ENCODE data around the gene PTPRD. TPM values are rescaled to one million over a fixed set of nuclear protein-coding genes. Genes with fewer than 3 reads are reported as not detected.

The PTPRD gene
- total RNA-seq, 1 experiment from 2014 or later = 0.02 TPM

- no peak for TF ChIP-seq FOSL1 (IDR thresholded peaks at IDR 0.05; ENCODE audit: low read depth)
- Histone ChIP-seq H4K20me1 (ENCODE audit: insufficient read depth) (no peaks in the 10 kb centered on the region), H3K9ac (ENCODE audit: low read length) (no peak overlapping the region), H3K9me2 (ENCODE audit: insufficient read depth) (no peaks in the 10 kb centered on the region), H3K79me2 (ENCODE audit: insufficient read depth, low read length) (no peaks in the 10 kb centered on the region), H3K4me2 (ENCODE audit: low read length) (no peak overlapping the region), H3K36me3 (ENCODE audit: control insufficient read depth in 1 of 2, insufficient read depth in 2 of 2, low read length in 2 of 2) (no peaks in the 10 kb centered on the region), H2AFZ (ENCODE audit: low read depth, low read length, poor library complexity, severe bottlenecking) (no peak overlapping the region), H3K4me1 (ENCODE audit: control insufficient read depth in 1 of 2, insufficient read depth in 2 of 2, low read length in 2 of 2) (no peaks in the 10 kb centered on the region), H3K27me3 (ENCODE audit: insufficient read depth, low read length) (no peaks in the 10 kb centered on the region), H3K4me3 (replicated peaks in 1 of 2; ENCODE audit: low read depth in 1 of 2, low read length in 2 of 2) (no peak overlapping the region), H3K9me3 (ENCODE audit: control insufficient read depth in 1 of 2, insufficient read depth in 1 of 2, low read depth in 1 of 2, low read length in 2 of 2) (peaks cover 14 to 24% of the 10 kb centered on the region in 2 experiments; a peak in 2 of 4 replicates), H3K27ac (ENCODE audit: low read depth, low read length) (no peak overlapping the region)
- ChIA-PET CTCF (no interaction called here), POLR2A (no interaction called here), RAD21 (ENCODE audit: low non-redundant PET in 1 of 2, low total read pairs in 2 of 2, uncharacterized antibody in 2 of 2, unreplicated experiment in 2 of 2) (no interaction called here)
- intact Hi-C loops (cut with micrococcal nuclease) = no loop called here
- no TSS peak for BruUV-seq (replicated peaks)
- no peak for ATAC-seq
- no peak for DNase-seq (ENCODE audit: low read depth, low spot score)
Observed at GRCh38 chr9:8660383-8660782, 1952.4 kb downstream of the PTPRD start.

DNA sequence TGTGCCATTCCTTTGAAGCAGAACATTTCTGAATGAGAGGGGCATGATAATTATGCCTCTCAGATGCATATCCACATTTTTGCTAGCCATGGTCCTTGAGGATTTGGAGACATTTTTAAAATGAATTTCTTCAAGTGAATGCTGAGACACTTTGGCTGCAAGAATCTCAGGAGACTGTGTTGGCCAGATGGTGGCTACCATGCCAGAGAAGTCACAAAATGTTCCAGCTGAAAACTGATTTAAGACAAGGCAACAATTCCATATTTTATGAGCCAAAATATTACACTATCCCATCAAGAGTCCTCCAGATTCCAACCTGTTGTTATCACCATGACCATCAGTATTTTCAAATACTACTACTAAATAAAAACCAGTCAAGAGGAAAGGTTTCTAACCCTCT is 1953.7 kb downstream of the PTPRD start:
- POLR2A ChIA-PET = no interaction called here
- Histone ChIP-seq H3K4me1 (ENCODE audit: control insufficient read depth in 1 of 2, insufficient read depth in 2 of 2, low read length in 2 of 2) (no peaks in the 10 kb centered on the region), H3K9ac (ENCODE audit: low read length) (no peak overlapping the region), H3K27ac (ENCODE audit: low read depth, low read length) (no peak overlapping the region), H3K4me2 (ENCODE audit: low read length) (no peak overlapping the region), H3K9me3 (ENCODE audit: control insufficient read depth in 1 of 2, insufficient read depth in 1 of 2, low read depth in 1 of 2, low read length in 2 of 2) (peaks cover 14 to 24% of the 10 kb centered on the region in 2 experiments; a peak in 2 of 4 replicates), H3K4me3 (replicated peaks in 1 of 2; ENCODE audit: low read depth in 1 of 2, low read length in 2 of 2) (no peak overlapping the region), H4K20me1 (ENCODE audit: insufficient read depth) (no peaks in the 10 kb centered on the region), H3K79me2 (ENCODE audit: insufficient read depth, low read length) (no peaks in the 10 kb centered on the region), H2AFZ (ENCODE audit: low read depth, low read length, poor library complexity, severe bottlenecking) (no peak overlapping the region), H3K9me2 (ENCODE audit: insufficient read depth) (no peaks in the 10 kb centered on the region), H3K36me3 (ENCODE audit: control insufficient read depth in 1 of 2, insufficient read depth in 2 of 2, low read length in 2 of 2) (no peaks in the 10 kb centered on the region), H3K27me3 (ENCODE audit: insufficient read depth, low read length) (no peaks in the 10 kb centered on the region)
- intact Hi-C loops (cut with micrococcal nuclease) = no loop called here
- DNase-seq (ENCODE audit: low read depth, low spot score) (no peak), ATAC-seq (no peak)
- no TSS peak for BruUV-seq (replicated peaks)
- RAD21 ChIA-PET (ENCODE audit: low non-redundant PET in 1 of 2, low total read pairs in 2 of 2, uncharacterized antibody in 2 of 2, unreplicated experiment in 2 of 2) = no interaction called here
- CTCF ChIA-PET = no interaction called here
- TF ChIP-seq, protein P1, sequence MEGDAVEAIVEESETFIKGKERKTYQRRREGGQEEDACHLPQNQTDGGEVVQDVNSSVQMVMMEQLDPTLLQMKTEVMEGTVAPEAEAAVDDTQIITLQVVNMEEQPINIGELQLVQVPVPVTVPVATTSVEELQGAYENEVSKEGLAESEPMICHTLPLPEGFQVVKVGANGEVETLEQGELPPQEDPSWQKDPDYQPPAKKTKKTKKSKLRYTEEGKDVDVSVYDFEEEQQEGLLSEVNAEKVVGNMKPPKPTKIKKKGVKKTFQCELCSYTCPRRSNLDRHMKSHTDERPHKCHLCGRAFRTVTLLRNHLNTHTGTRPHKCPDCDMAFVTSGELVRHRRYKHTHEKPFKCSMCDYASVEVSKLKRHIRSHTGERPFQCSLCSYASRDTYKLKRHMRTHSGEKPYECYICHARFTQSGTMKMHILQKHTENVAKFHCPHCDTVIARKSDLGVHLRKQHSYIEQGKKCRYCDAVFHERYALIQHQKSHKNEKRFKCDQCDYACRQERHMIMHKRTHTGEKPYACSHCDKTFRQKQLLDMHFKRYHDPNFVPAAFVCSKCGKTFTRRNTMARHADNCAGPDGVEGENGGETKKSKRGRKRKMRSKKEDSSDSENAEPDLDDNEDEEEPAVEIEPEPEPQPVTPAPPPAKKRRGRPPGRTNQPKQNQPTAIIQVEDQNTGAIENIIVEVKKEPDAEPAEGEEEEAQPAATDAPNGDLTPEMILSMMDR (IDR thresholded peaks at IDR 0.05 in 2 of 3, conservative IDR thresholded peaks at IDR 0.05 in 1 of 3; ENCODE audit: borderline replicate concordance in 1 of 3, insufficient read depth in 1 of 3, low read depth in 2 of 3, low read length in 2 of 3) = no peak
- TF ChIP-seq YY1 (IDR thresholded peaks at IDR 0.05; ENCODE audit: extremely low read depth, insufficient replicate concordance, low read depth, low read length) (no peak), ZNF274 (IDR thresholded peaks at IDR 0.05; ENCODE audit: low read depth, low read length) (no peak), SP1 (IDR thresholded peaks at IDR 0.05; ENCODE audit: low read depth) (no peak), EGR1 (IDR thresholded peaks at IDR 0.05; ENCODE audit: low read depth) (no peak), ELF1 (IDR thresholded peaks at IDR 0.05; ENCODE audit: borderline replicate concordance, low read depth) (no peak), ATF3 (IDR thresholded peaks at IDR 0.05) (no peak), EZH2 (IDR thresholded peaks at IDR 0.05) (no peak), CEBPB (IDR thresholded peaks at IDR 0.05; ENCODE audit: low read depth) (no peak), FOSL1 (IDR thresholded peaks at IDR 0.05; ENCODE audit: low read depth) (no peak), JUND (IDR thresholded peaks at IDR 0.05) (no peak), ZFX (IDR thresholded peaks at IDR 0.05) (no peak), POLR2AphosphoS5 (IDR thresholded peaks at IDR 0.05; ENCODE audit: low read depth, low read length) (no peak), CBX3 (IDR thresholded peaks at IDR 0.05; ENCODE audit: low read depth) (no peak), POLR2A (IDR thresholded peaks at IDR 0.05; ENCODE audit: borderline replicate concordance, extremely low read depth, insufficient read depth, insufficient read length) (no peak)
- TF ChIP-seq, protein P2, sequence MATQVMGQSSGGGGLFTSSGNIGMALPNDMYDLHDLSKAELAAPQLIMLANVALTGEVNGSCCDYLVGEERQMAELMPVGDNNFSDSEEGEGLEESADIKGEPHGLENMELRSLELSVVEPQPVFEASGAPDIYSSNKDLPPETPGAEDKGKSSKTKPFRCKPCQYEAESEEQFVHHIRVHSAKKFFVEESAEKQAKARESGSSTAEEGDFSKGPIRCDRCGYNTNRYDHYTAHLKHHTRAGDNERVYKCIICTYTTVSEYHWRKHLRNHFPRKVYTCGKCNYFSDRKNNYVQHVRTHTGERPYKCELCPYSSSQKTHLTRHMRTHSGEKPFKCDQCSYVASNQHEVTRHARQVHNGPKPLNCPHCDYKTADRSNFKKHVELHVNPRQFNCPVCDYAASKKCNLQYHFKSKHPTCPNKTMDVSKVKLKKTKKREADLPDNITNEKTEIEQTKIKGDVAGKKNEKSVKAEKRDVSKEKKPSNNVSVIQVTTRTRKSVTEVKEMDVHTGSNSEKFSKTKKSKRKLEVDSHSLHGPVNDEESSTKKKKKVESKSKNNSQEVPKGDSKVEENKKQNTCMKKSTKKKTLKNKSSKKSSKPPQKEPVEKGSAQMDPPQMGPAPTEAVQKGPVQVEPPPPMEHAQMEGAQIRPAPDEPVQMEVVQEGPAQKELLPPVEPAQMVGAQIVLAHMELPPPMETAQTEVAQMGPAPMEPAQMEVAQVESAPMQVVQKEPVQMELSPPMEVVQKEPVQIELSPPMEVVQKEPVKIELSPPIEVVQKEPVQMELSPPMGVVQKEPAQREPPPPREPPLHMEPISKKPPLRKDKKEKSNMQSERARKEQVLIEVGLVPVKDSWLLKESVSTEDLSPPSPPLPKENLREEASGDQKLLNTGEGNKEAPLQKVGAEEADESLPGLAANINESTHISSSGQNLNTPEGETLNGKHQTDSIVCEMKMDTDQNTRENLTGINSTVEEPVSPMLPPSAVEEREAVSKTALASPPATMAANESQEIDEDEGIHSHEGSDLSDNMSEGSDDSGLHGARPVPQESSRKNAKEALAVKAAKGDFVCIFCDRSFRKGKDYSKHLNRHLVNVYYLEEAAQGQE (IDR thresholded peaks at IDR 0.05; ENCODE audit: low read depth) = no peak
